ENCODE measurements around the gene STAT3.
A peak's percentile ranks its signal among the peaks of the same experiment; 100 is the strongest.

DNA sequence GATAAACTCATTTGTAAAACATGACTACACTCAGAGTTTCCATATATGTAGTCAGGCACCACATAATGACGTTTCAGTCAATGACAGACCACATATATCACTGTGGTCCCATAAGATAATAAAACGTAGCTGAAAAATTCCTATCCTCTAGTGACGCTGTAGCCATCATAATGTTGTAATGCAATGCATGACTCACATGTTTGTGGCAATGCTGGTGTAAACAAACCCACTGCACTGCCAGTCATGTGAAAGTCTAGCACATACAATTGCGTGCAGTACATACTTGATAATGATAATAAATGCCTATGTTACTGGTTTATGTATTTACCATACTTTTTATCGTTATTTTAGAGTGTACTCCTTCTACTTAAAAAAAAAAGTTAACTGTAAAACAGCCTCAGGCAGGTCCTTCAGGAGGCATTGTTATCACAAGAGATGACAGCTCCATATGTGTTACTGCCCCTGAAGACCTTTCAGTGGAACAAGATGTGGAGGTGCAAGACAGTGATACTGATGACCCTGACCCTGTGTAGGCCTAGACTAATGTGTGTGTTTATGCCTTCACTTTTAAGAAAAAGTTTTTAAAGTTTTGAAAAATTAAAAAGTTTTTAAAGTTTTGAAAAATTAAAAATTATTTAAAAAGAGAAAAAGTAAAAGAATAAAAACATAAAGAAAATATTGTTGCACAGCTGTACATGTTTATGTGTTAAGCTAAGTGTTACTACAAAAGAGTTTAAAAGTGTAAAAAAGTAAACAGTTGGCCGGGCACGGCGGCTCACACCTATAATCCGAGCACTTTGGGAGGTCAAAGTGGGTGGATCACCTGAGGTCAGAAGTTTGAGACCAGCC is 121.1 kb downstream of the STAT3 start:
- TF ChIP-seq POLR2AphosphoS5 (IDR thresholded peaks at IDR 0.05) (peak; percentile 39), POLR2A (IDR thresholded peaks at IDR 0.05) (no peak), EP300 (IDR thresholded peaks at IDR 0.05) (no peak)
- TF ChIP-seq, protein P1, sequence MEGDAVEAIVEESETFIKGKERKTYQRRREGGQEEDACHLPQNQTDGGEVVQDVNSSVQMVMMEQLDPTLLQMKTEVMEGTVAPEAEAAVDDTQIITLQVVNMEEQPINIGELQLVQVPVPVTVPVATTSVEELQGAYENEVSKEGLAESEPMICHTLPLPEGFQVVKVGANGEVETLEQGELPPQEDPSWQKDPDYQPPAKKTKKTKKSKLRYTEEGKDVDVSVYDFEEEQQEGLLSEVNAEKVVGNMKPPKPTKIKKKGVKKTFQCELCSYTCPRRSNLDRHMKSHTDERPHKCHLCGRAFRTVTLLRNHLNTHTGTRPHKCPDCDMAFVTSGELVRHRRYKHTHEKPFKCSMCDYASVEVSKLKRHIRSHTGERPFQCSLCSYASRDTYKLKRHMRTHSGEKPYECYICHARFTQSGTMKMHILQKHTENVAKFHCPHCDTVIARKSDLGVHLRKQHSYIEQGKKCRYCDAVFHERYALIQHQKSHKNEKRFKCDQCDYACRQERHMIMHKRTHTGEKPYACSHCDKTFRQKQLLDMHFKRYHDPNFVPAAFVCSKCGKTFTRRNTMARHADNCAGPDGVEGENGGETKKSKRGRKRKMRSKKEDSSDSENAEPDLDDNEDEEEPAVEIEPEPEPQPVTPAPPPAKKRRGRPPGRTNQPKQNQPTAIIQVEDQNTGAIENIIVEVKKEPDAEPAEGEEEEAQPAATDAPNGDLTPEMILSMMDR (IDR thresholded peaks at IDR 0.05): no peak
